HG02798 (cell line): ENCODE results near the gene FOXI1.
"Not testable (repeated sequence)": the region's sequence is repeated elsewhere in the genome, so short reads cannot be mapped to it uniquely, and the experiment has no call there.

ENCODE experiments used
- ATAC-seq: cut with Tn5 transposase; IDR thresholded peaks from one replicate; pipeline ENCODE4 v1.9.1; 2021; ENCODE audit warnings: mild to moderate bottlenecking; ENCODE audit not compliant: unreplicated experiment, poor library complexity

FOXI1 gene

DNA sequence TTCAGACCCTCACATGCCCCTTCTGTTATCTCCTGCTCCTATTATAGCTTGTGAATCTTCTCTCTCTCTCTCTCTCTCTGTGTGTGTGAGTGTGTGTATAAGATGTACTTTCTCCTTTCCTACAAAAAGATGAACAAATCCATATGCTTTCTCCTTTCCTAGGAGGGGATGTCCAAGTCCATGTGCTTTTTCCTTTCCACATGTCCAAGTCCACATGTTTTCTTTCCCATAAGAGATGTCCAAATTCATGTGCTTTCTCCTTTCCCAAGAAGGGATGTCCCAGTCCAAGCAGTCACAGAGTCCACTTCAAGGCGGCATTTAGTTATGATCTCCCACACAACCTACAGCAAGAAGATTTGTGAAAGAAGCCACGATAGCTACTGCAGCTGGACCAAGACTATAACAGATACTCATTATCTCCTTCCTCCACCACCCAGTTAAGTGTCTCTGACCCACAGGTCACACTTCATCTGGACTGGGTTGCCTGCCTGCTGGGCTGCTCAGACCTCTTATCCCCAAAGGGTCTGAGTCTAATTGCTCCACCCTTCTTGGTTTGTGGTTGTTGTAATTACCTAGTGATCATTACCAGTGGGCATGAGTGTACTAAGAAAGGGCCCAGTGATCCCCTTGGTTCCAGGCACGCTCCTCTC lies 18.4 kb upstream of the FOXI1 start:
- no peak for ATAC-seq

DNA sequence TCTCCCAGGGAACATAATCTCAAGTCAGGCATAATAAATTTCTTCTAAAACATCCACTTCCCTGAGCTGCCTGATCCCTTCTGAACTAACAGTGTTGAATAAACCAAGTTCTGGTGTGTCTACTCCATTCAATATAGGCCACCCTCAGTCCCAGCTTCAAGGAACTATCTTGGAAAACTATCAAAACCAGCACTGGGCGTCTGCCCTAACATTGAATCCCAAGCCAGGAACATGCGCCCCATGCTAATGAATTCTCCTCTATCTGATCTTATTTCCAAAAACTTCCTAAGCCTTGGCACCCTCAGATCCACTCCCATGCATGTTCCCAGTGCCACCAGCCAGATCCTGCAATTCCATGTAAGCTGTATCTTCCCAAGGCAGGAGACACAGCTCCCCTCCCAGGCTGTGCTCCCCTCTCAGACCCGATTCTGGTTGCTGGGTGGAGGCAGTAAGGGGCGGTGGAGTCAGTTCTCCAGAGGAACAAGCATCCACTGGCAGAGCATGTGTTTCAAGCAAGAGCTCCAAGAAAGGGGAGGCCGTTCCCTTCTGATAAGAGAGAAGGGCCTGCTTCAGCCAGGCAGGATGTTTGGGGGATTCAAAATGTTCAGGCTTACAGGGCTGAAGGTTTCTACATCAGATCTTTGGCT lies 13.1 kb upstream of the FOXI1 start:
- no peak for ATAC-seq

DNA sequence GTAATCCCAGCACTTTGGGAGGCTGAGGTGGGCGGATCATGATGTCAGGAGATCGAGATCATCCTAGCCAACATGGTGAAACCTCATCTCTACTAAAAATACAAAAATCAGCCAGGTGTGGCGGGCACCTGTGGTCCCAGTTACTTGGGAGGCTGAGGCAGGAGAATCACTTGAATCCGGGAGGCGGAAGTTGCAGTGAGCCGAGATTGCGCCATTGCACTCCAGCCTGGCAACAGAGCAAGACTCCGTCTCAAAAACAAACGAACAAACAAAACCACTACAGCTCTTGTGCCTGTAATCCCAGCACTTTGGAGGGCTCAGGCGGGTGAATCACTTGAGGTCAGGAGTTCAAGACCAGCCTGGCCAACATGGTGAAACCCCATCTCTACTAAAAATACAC lies 11.4 kb upstream of the FOXI1 start:
- ATAC-seq = not testable (repeated sequence)

DNA sequence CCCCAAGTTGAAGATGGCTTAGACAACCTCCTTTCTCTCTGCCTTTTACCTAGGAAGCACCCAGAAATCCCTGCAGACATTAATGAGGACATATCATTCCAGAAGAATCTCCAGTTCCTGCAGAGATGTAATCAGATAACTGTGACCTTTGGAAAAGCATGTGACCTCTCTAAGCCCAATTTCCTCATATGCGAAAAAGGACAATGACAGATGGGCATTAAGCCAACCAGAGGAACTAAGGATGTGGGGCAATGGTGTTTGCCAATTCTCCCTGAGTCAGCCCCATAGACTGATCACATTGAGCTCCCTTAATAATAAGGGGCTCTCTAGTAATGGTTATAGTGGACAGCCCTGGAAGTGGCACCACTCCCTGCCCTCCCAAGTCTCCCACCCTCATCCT lies 10.1 kb upstream of the FOXI1 start:
- no peak for ATAC-seq

DNA sequence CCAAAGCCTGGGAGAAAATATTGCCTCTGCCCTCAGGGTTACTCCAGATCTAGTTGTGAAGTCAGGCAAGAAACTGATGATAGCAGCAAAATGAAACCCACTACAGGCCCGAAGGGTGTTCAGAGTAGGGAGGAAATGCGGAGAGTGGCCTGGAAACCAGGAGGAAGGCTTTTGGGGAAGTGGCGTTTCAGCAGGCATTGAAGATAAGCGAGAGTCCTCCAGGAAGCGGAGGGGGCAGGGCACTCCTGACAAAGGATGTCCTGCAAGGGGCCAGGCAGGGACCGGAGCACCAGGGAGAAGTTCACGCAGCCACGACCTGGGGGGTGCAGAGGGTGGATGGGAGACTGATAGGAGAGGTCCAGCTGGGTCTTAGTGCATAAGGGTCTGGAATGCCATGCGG lies 7.8 kb upstream of the FOXI1 start:
- no peak for ATAC-seq

DNA sequence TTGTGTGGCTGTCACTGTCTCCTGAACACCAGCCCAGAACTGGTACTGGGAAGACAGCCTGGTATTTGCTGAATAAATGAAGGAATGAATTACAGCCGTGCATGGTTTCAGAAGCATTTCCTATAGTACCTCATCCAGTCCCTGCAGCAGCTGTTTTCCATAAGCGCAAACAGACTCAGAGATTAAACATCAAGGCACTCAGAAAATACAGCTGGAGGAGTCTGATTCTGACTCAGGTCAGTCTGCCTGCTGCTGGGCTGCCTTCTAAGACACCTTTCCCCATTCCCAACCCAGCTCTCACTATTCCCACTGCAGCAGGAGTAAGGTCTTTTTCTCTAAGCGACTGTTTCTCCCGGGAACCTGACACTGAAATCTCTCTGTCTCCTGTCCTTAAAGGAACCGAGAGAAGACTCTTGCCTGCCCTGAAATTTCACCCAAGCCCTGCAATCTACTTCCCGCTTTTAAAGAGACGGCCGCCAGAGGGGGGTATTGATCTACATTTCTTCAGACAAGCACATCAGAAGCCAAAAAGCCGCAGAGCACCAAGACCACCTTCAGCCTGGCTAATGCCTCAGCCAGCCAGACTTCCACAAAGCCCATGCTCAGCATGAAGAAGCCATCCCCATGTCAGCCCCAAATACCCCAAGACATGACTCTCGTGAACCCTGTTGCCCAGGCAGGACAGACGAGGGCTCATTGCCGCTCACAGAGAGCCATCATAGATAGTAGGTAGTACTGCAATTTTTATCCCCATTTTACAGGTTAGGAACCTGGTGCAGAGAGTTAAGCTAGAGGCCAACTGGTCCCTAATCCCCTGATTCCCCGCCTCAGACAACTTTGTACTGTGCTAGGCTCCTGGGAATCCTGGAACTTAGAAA lies 5.4 kb upstream of the FOXI1 start:
- ATAC-seq = no peak

DNA sequence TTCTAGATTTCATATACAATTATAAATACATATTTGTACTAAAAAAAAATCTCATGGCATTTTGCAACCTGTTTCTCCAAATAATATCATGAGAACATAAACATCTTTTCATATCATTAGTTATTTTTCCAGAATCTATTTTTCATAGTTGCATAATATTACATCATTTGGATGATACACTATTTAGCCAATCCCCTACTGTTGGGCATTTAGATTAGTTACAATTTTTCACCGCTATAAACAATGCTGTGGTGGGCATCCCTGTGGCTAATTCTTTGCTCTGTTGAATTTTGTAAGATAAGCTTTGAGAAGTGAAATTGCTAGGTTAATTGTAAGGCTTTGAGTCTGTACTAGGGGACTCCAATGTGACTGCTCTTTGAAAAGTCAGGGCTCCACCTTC lies 2.2 kb upstream of the FOXI1 start:
- ATAC-seq = no peak

DNA sequence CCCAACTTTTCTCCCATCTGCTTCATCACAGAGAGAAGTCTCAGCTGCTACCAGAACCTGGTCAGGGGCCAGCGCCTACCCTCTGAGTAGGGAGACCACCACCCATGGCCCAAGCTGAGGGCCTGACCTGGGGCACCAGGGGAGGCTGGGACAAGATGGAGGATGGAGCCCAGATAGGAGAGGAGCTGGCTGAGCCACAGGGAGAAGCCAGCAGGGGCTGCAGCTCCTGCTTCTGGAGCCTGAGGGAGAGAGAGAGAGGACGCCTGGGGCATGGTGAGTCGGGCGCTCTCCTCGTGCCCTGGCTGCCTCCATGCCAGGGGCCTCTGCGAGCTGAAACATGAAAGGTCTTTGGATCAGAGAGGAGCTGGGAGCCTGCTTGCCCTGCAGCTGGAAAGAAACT lies 1.4 kb upstream of the FOXI1 start:
- no peak for ATAC-seq

DNA sequence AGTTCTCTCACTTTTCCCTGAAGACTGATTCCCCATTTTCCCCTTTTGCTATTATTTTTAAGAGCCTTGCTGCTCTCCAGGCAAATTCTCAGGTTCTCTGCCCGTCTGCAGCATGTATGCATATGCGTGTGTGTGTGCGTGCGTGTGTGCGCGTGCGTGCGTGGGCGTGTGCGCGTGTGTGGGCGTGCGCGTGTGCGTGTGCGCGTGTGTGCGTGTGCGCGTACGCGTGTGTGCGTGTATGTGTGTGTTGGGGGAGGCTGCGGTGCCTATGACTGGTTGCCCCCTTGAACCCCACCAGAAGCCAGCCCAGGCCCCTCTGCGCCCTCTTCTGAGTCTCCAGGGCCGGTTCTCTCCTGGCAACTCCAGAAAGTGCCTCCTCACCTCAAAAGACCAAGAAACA lies 987 bp upstream of the FOXI1 start:
- ATAC-seq = no peak

DNA sequence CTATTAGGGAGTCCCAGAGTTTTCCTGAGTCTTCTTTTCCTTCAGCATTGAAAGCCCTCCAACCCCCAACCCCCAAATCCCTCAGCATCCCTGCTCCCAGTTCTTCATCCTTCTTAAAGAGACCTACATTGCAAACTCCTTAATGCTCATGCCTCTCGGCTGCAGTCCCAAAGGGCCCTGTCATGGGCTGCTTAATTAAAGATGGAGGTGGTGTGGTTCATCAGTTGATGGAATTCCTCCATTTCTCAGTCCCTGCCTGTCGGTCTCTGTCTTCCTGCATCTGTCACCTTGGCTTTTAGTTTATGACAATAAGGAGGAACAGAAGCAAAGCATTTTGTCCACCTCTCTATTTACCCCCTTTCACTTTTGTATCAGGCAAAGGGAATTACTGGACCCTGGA lies 2.0 kb downstream of the FOXI1 start:
- ATAC-seq = no peak

DNA sequence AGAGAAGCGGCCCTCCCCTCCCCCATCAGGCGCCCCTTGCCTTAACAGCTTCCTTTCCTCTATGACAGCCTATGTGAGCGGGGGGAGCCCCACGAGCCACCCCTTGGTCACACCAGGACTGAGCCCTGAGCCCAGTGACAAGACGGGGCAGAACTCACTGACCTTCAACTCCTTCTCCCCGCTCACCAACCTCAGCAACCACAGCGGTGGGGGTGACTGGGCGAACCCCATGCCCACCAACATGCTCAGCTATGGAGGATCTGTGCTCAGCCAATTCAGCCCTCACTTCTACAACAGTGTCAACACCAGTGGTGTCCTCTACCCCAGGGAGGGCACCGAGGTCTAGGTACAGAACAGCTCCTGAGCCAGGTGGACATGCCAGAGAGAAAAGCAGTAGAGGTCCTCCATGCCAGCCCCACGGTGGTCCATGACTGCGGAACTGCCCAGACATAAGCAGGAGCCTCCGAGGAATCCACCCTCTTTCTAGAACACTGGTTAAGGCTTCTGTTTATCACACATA lies 2.6 kb downstream of the FOXI1 start:
- no peak for ATAC-seq

DNA sequence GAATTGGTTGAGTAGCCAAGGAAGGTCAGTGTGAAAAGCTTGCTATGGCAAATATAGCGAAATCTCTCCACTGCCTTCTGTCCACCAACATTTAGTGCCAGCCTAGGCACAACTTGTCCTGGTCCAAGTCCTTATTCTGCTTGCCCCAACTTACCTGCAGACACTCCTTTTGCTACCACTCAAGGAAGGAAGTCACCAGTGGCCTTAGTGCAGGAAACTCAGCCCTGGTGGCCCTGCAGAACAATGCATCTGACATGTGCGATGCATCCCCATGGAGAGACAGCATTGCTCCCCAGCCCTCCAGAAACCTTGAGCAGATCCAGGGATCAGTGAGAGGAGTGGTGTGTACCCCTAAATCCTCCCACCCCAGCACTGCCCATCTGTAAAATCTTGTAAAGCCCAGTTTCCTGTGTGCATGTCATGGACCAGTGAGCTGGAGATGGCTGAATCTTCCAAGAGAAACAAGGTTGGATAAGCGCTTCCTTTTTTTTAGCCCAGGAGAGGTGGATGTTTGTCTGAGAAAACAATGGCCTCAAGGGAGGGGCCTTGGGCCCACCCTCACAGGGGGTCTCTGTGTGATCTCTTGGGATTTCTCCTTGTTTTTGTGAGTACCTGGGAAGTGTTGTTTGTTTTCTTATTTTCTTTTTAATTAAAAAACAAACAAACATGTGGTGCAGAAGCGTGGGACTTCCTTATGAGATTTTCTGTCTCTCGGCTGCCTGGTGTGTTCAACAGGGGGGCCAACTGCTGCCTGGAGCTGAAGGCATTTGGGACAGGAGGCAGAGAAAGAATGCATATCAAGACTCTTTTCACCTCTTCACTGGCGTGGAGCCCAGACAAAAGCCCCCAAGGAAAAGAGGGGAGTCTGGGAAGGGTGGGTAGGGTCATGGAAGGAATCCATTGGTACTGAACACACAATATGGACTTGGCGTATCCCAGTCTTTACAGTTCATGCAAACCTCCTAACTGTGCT lies 3.6 kb downstream of the FOXI1 start:
- no peak for ATAC-seq

DNA sequence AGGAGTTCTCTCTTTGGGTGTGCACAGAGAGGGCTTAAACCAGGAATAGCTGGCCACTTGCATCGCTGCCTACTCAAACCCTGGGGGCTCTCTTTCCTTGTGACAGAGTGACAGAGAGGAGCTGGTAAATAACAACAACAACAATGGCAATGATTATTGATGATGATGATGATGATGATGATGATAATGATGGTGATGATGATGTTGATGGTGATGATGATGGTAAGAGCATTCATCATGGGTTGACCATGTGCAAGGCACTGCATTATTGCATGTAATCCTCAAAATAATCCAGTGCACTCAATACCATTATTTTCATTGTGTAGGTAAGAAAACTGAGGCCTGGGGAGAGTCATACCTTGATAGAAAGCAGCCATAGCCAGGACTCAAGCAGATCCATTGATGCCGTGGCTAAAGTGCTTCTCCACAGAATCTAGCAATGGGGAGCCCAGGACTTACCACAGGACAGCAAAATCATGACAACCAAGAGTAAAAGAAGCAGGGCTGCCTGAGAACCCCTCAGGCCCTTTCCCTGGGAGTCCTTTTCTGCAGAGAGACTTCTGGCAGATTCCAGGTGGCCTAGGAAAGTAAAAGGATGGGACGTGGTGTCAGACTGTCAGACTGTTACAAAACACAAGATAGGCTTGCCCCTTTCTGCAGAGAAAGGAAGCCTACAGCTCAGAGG lies 4.8 kb downstream of the FOXI1 start:
- no peak for ATAC-seq

DNA sequence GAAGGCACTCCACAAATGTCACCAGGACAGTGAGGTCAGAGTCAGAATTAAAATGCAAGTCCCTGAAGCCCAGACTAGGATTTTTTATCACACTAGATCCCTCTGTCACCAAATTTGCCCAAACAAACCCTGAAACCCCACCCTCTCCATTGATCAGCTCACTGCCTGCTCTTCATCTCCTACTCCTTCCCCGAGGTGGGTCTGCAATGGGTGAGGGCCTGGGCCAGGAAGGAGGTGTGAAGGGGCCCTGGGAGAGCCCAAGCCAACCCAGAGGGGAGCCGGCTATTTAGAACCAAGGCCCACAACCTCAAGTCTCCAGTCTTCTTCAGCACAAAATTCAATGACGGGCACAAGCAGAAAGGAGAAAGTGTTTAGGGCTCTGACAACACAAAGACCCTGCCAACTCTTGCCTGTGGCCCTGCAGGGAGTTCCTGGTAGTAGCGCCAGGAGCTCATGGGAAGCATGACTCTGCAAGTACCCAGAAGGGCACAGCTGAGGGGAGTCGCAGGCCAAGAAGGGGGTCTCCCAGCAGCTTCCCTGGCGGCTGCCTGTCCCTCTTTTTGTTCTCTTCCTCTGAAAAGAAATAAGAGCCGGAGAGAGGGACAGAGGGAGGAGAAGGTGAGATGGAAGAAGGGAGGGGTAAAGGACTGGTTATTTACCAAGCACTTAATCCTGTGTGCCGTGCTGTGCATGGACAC lies 5.5 kb downstream of the FOXI1 start:
- ATAC-seq = no peak

DNA sequence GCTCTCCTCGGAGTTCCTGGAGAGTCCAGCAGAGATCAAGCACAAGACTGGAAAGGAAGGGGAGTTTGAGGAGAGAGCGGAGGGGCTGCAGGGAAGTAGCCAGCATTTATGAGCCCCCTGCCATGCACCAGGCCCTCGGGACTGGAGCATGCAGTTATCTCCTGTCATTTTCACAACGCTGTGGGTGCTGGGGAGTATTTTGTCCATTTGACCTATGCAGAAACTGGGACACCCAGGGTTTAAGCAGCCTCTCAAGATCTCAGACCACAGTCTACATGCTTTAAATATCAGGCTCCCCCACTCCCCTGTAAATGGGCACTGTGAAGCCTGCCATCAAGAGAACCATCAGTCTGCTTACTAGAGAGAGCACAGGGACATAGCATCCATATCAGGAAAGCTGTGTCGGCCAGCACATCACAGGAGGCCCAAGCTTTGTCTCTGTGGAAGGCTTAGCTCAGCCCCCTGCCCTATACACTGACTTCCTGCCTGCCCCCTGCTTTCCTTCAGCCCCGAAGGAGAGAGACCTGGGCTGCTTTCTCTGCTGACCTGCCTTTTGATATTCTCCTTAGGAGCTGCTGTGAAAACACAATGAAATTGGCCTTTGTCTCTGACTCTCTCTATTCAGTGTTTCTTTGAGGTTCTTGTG lies 7.3 kb downstream of the FOXI1 start:
- ATAC-seq = no peak

DNA sequence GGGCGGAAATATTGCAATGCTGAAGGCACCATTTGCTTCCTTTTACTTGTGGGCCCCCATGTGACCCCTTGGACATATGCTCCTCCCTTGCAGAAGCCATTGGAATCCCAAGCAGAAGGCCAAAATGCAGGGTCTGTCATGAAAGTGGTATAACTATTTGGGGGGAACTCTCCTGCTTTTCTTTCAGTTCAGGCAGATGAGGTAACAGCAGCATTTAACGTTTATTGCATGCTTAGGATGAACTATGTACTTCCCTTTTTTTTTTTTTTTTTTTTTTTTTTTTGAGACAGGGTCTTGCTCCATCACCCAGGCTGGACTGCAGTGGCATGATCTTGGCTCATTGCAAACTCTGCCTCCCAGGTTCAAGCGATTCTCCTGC lies 7.8 kb downstream of the FOXI1 start:
- ATAC-seq = no peak

DNA sequence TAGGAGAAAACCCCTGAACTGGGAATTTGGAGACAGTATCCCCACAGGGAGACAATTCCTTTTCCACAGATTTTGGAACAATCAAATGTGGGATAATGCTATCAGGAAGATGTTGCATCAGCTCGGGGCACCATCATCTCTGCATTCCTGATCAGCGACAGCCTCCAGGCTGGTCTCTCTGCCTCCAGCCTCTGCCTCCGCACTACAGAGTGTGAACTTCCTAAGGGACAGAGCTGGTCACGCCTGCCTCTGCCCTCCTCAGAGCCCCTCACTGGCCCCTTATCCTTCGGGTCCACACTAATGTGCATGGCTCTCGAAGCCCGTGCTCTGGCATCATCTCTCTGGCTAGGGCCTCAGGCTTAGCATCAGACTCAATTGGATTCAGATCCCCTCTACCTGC lies 8.6 kb downstream of the FOXI1 start:
- ATAC-seq = no peak

DNA sequence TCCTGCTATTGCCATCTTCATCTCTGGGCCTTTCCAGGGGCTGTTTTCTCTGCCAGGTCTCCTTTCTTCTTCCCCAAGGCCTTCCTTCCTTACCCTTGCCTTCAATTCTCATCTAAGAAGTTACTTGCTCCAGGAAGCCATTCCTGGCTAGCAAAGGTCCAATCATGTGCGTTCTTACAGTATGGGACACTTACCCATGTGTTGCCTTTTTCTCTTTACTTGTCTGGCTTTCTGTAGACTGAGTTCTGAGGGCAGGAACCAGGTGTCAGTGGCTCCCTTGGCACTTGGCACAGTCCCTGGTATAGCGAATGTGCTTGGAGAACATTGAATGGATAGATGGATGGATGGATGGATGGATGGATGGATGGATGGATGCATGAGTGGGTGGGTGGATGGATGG lies 10.2 kb downstream of the FOXI1 start:
- ATAC-seq = no peak

DNA sequence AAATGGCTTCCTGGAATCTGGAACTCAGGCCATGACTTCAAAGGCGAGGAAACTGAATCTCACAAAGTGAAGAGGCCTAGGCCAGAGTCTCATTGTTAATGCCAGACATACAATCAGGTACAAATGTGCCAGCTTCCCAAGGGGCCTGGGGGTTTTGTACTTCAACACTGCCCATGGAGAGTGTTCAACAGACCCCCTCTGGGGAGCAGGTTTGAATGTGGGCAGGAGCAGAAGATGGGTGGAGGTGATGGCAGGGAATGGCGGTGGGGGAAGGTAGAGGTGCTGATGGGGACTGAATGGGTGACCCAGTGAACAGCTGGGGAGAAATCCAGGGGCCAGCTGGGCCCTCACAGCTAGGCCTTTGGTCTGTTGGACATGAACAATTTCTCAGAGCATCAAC lies 12.0 kb downstream of the FOXI1 start:
- ATAC-seq = no peak
